Spleen (tissue), 7 donors: ENCODE results near the gene TXNL4A.

Experiments
- POLR2AphosphoS5 ChIP-seq, 3 donors: sonication (generic); formaldehyde crosslinking; IDR thresholded peaks; one replicate each; pipeline ENCODE4 v1.5.1; 2017; ENCODE audit warnings: antibody characterized with exemption in 3 of 3
- TF ChIP-seq, protein P1 (sequence below), 11 experiments: fragments of 200-600 bp in 7 of 11; fragments of 450-650 bp in 4 of 11; sonication (generic) in 4 of 11; IDR thresholded peaks in 8 of 11; conservative IDR thresholded peaks in 3 of 11; 1 replicate in 7 of 11; 2 replicates in 4 of 11; pipeline versions ENCODE4 v1.4.0 to v1.8.0; 2016 to 2021; ENCODE audit warnings: antibody characterized with exemption in 11 of 11, inconsistent platforms in 4 of 11, mild to moderate bottlenecking in 1 of 11
- donor health status: DM: no; HTN: no; CAD: no; lungs with moderate emphysema.
- donor health status: DM: no; HTN: no; CAD: no.
- donor health status: DM: no; HTN: no; CAD: no.

DNA sequence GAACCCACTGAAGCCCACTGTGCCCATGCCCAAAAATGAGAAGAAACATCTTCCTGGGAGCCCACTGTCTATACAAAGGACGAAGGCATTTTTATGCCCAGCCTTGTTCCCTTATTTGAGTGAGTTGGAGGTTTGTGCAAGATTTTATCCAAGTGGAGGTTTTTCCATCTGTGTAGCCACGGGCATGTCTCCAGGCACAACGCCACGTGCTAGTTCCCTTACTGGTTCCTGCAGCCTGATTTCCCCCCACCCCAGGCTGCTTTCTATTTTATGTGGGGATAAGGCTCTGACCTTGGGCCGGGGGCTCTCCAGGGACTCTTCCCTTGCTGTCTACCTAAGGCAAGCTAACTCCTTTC, 22.2 kb upstream of the TXNL4A start:
- TF ChIP-seq POLR2AphosphoS5 (IDR thresholded peaks at IDR 0.05), result no peak
- TF ChIP-seq, protein P1, sequence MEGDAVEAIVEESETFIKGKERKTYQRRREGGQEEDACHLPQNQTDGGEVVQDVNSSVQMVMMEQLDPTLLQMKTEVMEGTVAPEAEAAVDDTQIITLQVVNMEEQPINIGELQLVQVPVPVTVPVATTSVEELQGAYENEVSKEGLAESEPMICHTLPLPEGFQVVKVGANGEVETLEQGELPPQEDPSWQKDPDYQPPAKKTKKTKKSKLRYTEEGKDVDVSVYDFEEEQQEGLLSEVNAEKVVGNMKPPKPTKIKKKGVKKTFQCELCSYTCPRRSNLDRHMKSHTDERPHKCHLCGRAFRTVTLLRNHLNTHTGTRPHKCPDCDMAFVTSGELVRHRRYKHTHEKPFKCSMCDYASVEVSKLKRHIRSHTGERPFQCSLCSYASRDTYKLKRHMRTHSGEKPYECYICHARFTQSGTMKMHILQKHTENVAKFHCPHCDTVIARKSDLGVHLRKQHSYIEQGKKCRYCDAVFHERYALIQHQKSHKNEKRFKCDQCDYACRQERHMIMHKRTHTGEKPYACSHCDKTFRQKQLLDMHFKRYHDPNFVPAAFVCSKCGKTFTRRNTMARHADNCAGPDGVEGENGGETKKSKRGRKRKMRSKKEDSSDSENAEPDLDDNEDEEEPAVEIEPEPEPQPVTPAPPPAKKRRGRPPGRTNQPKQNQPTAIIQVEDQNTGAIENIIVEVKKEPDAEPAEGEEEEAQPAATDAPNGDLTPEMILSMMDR (IDR thresholded peaks at IDR 0.05 in 8 of 11, conservative IDR thresholded peaks at IDR 0.05 in 3 of 11), result no peak
